HUES6 (cell line): Measurements from ENCODE around the gene ALDOB.

Source experiments
- H3K27ac ChIP-seq: 2 replicates; pipeline ENCODE4 v1.7.0; 2013; ENCODE audit warnings: low read depth, mild to moderate bottlenecking, low read length, inconsistent platforms
- H3K27me3 ChIP-seq: 2 replicates; pipeline ENCODE4 v1.6.1; 2013; ENCODE audit warnings: low read length; ENCODE audit not compliant: control insufficient read depth, insufficient read depth
- H3K36me3 ChIP-seq: 2 replicates; pipeline ENCODE4 v1.6.1; 2013; ENCODE audit warnings: low read length; ENCODE audit not compliant: control insufficient read depth, insufficient read depth
- H3K4me1 ChIP-seq: 2 replicates; pipeline ENCODE4 v1.6.1; 2013; ENCODE audit warnings: low read length; ENCODE audit not compliant: control insufficient read depth, insufficient read depth
- H3K4me3 ChIP-seq: 2 replicates; pipeline ENCODE4 v1.5.1; 2013; ENCODE audit warnings: low read depth, low read length
- H3K9ac ChIP-seq: one replicate; pipeline ENCODE4 v1.6.1; 2013; ENCODE audit warnings: mild to moderate bottlenecking, low read length
- H3K9me3 ChIP-seq: 2 replicates; pipeline ENCODE4 v1.6.1; 2013; ENCODE audit warnings: low read depth, low read length; ENCODE audit not compliant: control insufficient read depth, insufficient read depth

The ALDOB gene

GRCh38 chr9:101408374-101409078 lies 27.0 kb downstream of the ALDOB start:
- H3K9ac ChIP-seq = no peak overlapping the region
- no peak overlapping the region for H3K27ac ChIP-seq
- H3K9me3 ChIP-seq = peaks cover 42% of the 10 kb centered on the region
- H3K36me3 ChIP-seq = peaks cover 69% of the 10 kb centered on the region
- H3K4me3 ChIP-seq = no peak overlapping the region
- no peaks in the 10 kb centered on the region for H3K27me3 ChIP-seq
- H3K4me1 ChIP-seq = no peaks in the 10 kb centered on the region

GRCh38 chr9:101403516-101404285 lies 31.9 kb downstream of the ALDOB start:
- H3K4me3 ChIP-seq = no peak overlapping the region
- no peaks in the 10 kb centered on the region for H3K27me3 ChIP-seq
- H3K27ac ChIP-seq = no peak overlapping the region
- no peaks in the 10 kb centered on the region for H3K4me1 ChIP-seq
- H3K9ac ChIP-seq = no peak overlapping the region
- peaks cover 86% of the 10 kb centered on the region for H3K36me3 ChIP-seq
- H3K9me3 ChIP-seq = peaks cover 21% of the 10 kb centered on the region

- H3K27ac ChIP-seq = no peak overlapping the region
- H3K4me1 ChIP-seq = no peaks in the 10 kb centered on the region
- H3K36me3 ChIP-seq = peaks cover 69% of the 10 kb centered on the region
- H3K27me3 ChIP-seq = no peaks in the 10 kb centered on the region
- H3K4me3 ChIP-seq = peak overlapping the region; percentile 14; the same call in 1 of the 2 replicates
- peaks cover 10% of the 10 kb centered on the region; the same call in 1 of the 2 replicates for H3K9me3 ChIP-seq
- H3K9ac ChIP-seq = no peak overlapping the region
Measured at GRCh38 chr9:101400120-101400519, 35.5 kb downstream of the ALDOB start.

GRCh38 chr9:101399643-101399970 lies 36.0 kb downstream of the ALDOB start:
- Histone ChIP-seq H3K4me1 (no peaks in the 10 kb centered on the region), H3K4me3 (peak overlapping the region; percentile 99), H3K9me3 (peaks cover 13% of the 10 kb centered on the region; the same call in 1 of the 2 replicates), H3K27me3 (no peaks in the 10 kb centered on the region), H3K27ac (no peak overlapping the region; the same call in 1 of the 2 replicates), H3K36me3 (peaks cover 69% of the 10 kb centered on the region), H3K9ac (peak overlapping the region; percentile 60)

GRCh38 chr9:101398930-101399642 lies 36.5 kb downstream of the ALDOB start:
- Histone ChIP-seq H3K9me3 (peaks cover 18% of the 10 kb centered on the region), H3K27ac (peak overlapping the region; percentile 4; the same call in 1 of the 2 replicates), H3K27me3 (no peaks in the 10 kb centered on the region), H3K4me3 (peak overlapping the region; percentile 99), H3K36me3 (peaks cover 69% of the 10 kb centered on the region), H3K4me1 (no peaks in the 10 kb centered on the region), H3K9ac (peak overlapping the region; percentile 60)

- H3K36me3 ChIP-seq = peaks cover 67% of the 10 kb centered on the region
- peak within 1 kb of the TSS; percentile 99 for H3K4me3 ChIP-seq
- H3K4me1 ChIP-seq = no peaks in the 10 kb centered on the region
- peak within 1 kb of the TSS; percentile 75 for H3K27ac ChIP-seq
- peaks cover 23% of the 10 kb centered on the region for H3K9me3 ChIP-seq
- no peaks in the 10 kb centered on the region for H3K27me3 ChIP-seq
- H3K9ac ChIP-seq = peak within 1 kb of the TSS; percentile 94
Measured at GRCh38 chr9:101398068-101398929, 37.3 kb downstream of the ALDOB start, which contains the start of the genes MRPL50 and ZNF189. TSS of gene MRPL50 (minus strand) at chr9:101398618. CDS start at chr9:101398592, 26 bp downstream. TSS of gene ZNF189 (plus strand) at chr9:101398851. CDS start at chr9:101399157, 306 bp downstream.

- Histone ChIP-seq H3K9ac (peak overlapping the region; percentile 94), H3K36me3 (peaks cover 65% of the 10 kb centered on the region), H3K4me1 (no peaks in the 10 kb centered on the region), H3K27ac (peak overlapping the region; percentile 75), H3K27me3 (no peaks in the 10 kb centered on the region), H3K9me3 (peaks cover 27% of the 10 kb centered on the region), H3K4me3 (peak overlapping the region; percentile 99)
Measured at GRCh38 chr9:101397746-101398067, 37.9 kb downstream of the ALDOB start.

- Histone ChIP-seq H3K27me3 (no peaks in the 10 kb centered on the region), H3K36me3 (peaks cover 53% of the 10 kb centered on the region), H3K4me3 (no peak overlapping the region), H3K4me1 (no peaks in the 10 kb centered on the region), H3K27ac (no peak overlapping the region), H3K9me3 (peaks cover 27% of the 10 kb centered on the region), H3K9ac (no peak overlapping the region)
Measured at GRCh38 chr9:101394687-101395086, 40.9 kb downstream of the ALDOB start.

- Histone ChIP-seq H3K9me3 (peaks cover 27% of the 10 kb centered on the region), H3K36me3 (peaks cover 68% of the 10 kb centered on the region), H3K9ac (no peak overlapping the region), H3K27ac (no peak overlapping the region), H3K27me3 (no peaks in the 10 kb centered on the region), H3K4me3 (no peak overlapping the region), H3K4me1 (no peaks in the 10 kb centered on the region)
Measured at GRCh38 chr9:101393135-101393534, 42.4 kb downstream of the ALDOB start.

GRCh38 chr9:101388507-101388993 lies 47.0 kb downstream of the ALDOB start:
- Histone ChIP-seq H3K27me3 (no peaks in the 10 kb centered on the region), H3K27ac (no peak overlapping the region), H3K4me3 (no peak overlapping the region), H3K36me3 (peaks cover 44% of the 10 kb centered on the region), H3K9me3 (peaks cover 23% of the 10 kb centered on the region), H3K4me1 (no peaks in the 10 kb centered on the region; the same call in 1 of the 2 replicates), H3K9ac (no peak overlapping the region)
